Neural progenitor cell (in vitro differentiated cells): ENCODE results near the gene MAD1L1. TPM values are rescaled to one million over a fixed set of nuclear protein-coding genes. Genes with fewer than 3 reads are reported as not detected.

Source experiments
- DNase-seq: peaks from one replicate; pipeline ENCODE4 v3.0.0-alpha.2; 2016; ENCODE audit warnings: low spot score
- H2AFZ ChIP-seq: fragments of 200-600 bp; sonication (generic); replicated peaks from 2 replicates; pipeline ENCODE4 v1.6.1; 2016; ENCODE audit warnings: antibody characterized with exemption
- H3F3A ChIP-seq: fragments of 200-600 bp; sonication (generic); 2 replicates; pipeline ENCODE4 v1.6.1; 2016; ENCODE audit warnings: antibody characterized with exemption, low read depth
- H3K27ac ChIP-seq: fragments of 200-600 bp; sonication (generic); 2 replicates; pipeline ENCODE4 v1.5.1; 2016; ENCODE audit warnings: mild to moderate bottlenecking
- H3K27me3 ChIP-seq: fragments of 200-600 bp; sonication (generic); 2 replicates; pipeline ENCODE4 v1.6.1; 2016; ENCODE audit warnings: mild to moderate bottlenecking, moderate library complexity
- H3K36me3 ChIP-seq: fragments of 200-600 bp; sonication (generic); 2 replicates; pipeline ENCODE4 v1.5.1; 2016
- H3K4me1 ChIP-seq: fragments of 200-600 bp; sonication (generic); 2 replicates; pipeline ENCODE4 v1.6.1; 2016; ENCODE audit warnings: mixed run types
- H3K4me2 ChIP-seq: fragments of 200-600 bp; sonication (generic); 2 replicates; pipeline ENCODE4 v1.6.1; 2016
- H3K4me3 ChIP-seq: fragments of 200-600 bp; sonication (generic); 2 replicates; pipeline ENCODE4 v1.5.1; 2016
- H3K79me2 ChIP-seq: fragments of 200-600 bp; sonication (generic); 2 replicates; pipeline ENCODE4 v1.6.1; 2016; ENCODE audit warnings: low read depth
- H3K9ac ChIP-seq: fragments of 200-600 bp; sonication (generic); 2 replicates; pipeline ENCODE4 v1.6.1; 2016
- H3K9me3 ChIP-seq: fragments of 200-600 bp; sonication (generic); 2 replicates; pipeline ENCODE4 v1.5.1; 2016; ENCODE audit warnings: low read depth
- H4K20me1 ChIP-seq: fragments of 200-600 bp; sonication (generic); 2 replicates; pipeline ENCODE4 v1.6.1; 2016; ENCODE audit warnings: low read depth
- H3K27ac Mint-ChIP-seq: 3 replicates; pipeline ENCODE4 v1.8.0; 2021; ENCODE audit warnings: mixed read lengths
- H3K27me3 Mint-ChIP-seq: 2 replicates; pipeline ENCODE4 v1.8.0; 2022; ENCODE audit warnings: low read depth, mild to moderate bottlenecking, inconsistent platforms, moderate library complexity, mixed read lengths; ENCODE audit not compliant: insufficient read depth
- H3K36me3 Mint-ChIP-seq: 3 replicates; pipeline ENCODE4 v1.8.0; 2021; ENCODE audit warnings: mixed read lengths
- H3K4me1 Mint-ChIP-seq: 3 replicates; pipeline ENCODE4 v1.8.0; 2021; ENCODE audit warnings: mixed read lengths
- H3K4me3 Mint-ChIP-seq: 3 replicates; pipeline ENCODE4 v1.8.0; 2021; ENCODE audit warnings: mild to moderate bottlenecking, moderate library complexity, mixed read lengths
- H3K9me3 Mint-ChIP-seq: 3 replicates; pipeline ENCODE4 v1.8.0; 2020; ENCODE audit warnings: mixed read lengths
- CTCF ChIP-seq: fragments of 200-600 bp; sonication (generic); IDR thresholded peaks from 2 replicates; pipeline ENCODE4 v1.5.1; 2017; ENCODE audit warnings: antibody characterized with exemption, mild to moderate bottlenecking
- EZH2 ChIP-seq: fragments of 200-600 bp; sonication (generic); IDR thresholded peaks from 2 replicates; pipeline ENCODE4 v1.6.1; 2017; ENCODE audit warnings: antibody characterized with exemption, mild to moderate bottlenecking, moderate library complexity
- EZH2phosphoT487 ChIP-seq: fragments of 200-600 bp; sonication (generic); IDR thresholded peaks from 2 replicates; pipeline ENCODE4 v1.6.1; 2017; ENCODE audit warnings: antibody characterized with exemption
- total RNA-seq: library from RNA; depleted of rRNA; stranded (reverse); fragments of >200 nt; gene quantifications from 2 replicates; pipeline ENCODE4 v1.2.3, GENCODE V29; 2015; ENCODE audit warnings: low replicate concordance

Gene MAD1L1
- total RNA-seq, 1 donor from 2014 or later: 23.7 TPM

DNA sequence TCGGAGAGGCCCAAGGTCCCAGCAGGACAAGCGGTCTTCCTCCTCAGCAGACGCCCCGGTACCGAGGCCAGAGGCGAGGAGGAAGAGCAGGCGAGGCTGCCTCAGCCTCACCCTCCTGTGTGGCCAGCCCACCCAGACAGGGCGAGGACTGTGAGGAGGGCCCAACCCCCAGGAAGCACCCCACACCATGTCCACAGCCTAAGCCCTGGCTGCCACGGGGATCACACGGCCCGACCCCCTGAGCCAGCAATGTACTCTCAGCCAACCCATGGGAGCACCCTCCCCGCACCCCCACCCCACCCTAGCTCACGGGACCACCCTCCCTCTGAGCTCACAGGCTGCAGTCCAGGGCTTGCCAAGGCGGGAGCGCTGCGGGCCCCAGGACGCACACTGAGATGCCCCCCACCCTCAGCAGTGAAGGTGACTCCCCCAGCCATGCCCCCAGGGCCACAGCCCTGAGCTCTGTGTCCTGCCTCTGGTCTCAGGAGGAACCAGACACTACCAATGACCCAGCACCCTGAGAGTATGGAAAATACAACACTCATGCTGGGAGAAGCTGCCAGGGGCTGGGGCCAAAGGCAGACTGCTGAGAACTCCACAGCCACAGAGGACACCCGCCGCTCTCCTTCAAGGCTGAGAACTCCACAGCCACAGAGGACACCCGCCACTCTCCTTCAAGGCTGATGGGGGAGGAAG lies 93.6 kb downstream of the MAD1L1 start:
- H3K9me3 ChIP-seq: no peaks in the 10 kb centered on the region
- Mint-ChIP-seq H3K9me3 (no peaks in the 10 kb centered on the region), H3K4me3 (no peak overlapping the region), H3K27ac (peak overlapping the region; percentile 33), H3K36me3 (peaks cover 22% of the 10 kb centered on the region), H3K27me3 (peaks cover 2% of the 10 kb centered on the region), H3K4me1 (peaks cover 6% of the 10 kb centered on the region)
- no peaks in the 10 kb centered on the region for H3K36me3 ChIP-seq
- no peaks in the 10 kb centered on the region for H3K27me3 ChIP-seq
- no peak overlapping the region for H3K9ac ChIP-seq
- H3K79me2 ChIP-seq: no peaks in the 10 kb centered on the region
- no peaks in the 10 kb centered on the region for H3F3A ChIP-seq
- H3K4me2 ChIP-seq: no peak overlapping the region
- no peak overlapping the region for H2AFZ ChIP-seq
- H3K4me1 ChIP-seq: no peaks in the 10 kb centered on the region
- TF ChIP-seq EZH2: no peak
- TF ChIP-seq CTCF: no peak
- TF ChIP-seq EZH2phosphoT487: no peak
- no peak overlapping the region for H3K27ac ChIP-seq
- DNase-seq: no peak
- no peak overlapping the region for H3K4me3 ChIP-seq
- H4K20me1 ChIP-seq: peaks cover 7% of the 10 kb centered on the region

- H3K36me3 Mint-ChIP-seq: peaks cover 25% of the 10 kb centered on the region
- H3K79me2 ChIP-seq: no peaks in the 10 kb centered on the region
- peaks cover 2% of the 10 kb centered on the region for H3K27me3 Mint-ChIP-seq
- no peaks in the 10 kb centered on the region for H3F3A ChIP-seq
- H3K4me3 ChIP-seq: no peak overlapping the region
- no peak overlapping the region for H3K4me3 Mint-ChIP-seq
- H3K9me3 ChIP-seq: no peaks in the 10 kb centered on the region
- no peak overlapping the region for H3K27ac ChIP-seq
- H3K27ac Mint-ChIP-seq: peak overlapping the region; percentile 59
- no peaks in the 10 kb centered on the region for H3K36me3 ChIP-seq
- no peaks in the 10 kb centered on the region for H3K27me3 ChIP-seq
- no peaks in the 10 kb centered on the region for H3K4me1 ChIP-seq
- H3K9me3 Mint-ChIP-seq: no peaks in the 10 kb centered on the region
- H3K4me1 Mint-ChIP-seq: peaks cover 6% of the 10 kb centered on the region
- TF ChIP-seq EZH2 (no peak), EZH2phosphoT487 (no peak), CTCF (no peak)
- H3K4me2 ChIP-seq: no peak overlapping the region
- H3K9ac ChIP-seq: no peak overlapping the region
- no peak for DNase-seq
- H4K20me1 ChIP-seq: peaks cover 7% of the 10 kb centered on the region
- H2AFZ ChIP-seq: no peak overlapping the region
These were observed 94.5 kb downstream of the MAD1L1 start for GRCh38 chr7:2138146-2138765.

GRCh38 chr7:2134740-2135139 lies 98.0 kb downstream of the MAD1L1 start:
- Histone ChIP-seq H3K36me3 (no peaks in the 10 kb centered on the region), H3K27me3 (no peaks in the 10 kb centered on the region), H3K79me2 (no peaks in the 10 kb centered on the region), H3K9me3 (no peaks in the 10 kb centered on the region), H3K27ac (no peak overlapping the region), H3K4me3 (no peak overlapping the region), H4K20me1 (no peaks in the 10 kb centered on the region), H2AFZ (no peak overlapping the region), H3F3A (no peaks in the 10 kb centered on the region), H3K9ac (no peak overlapping the region), H3K4me1 (no peaks in the 10 kb centered on the region), H3K4me2 (no peak overlapping the region)
- Mint-ChIP-seq H3K9me3 (no peaks in the 10 kb centered on the region), H3K36me3 (peaks cover 32% of the 10 kb centered on the region), H3K27me3 (peaks cover 2% of the 10 kb centered on the region), H3K27ac (peak overlapping the region; percentile 25), H3K4me1 (peaks cover 10% of the 10 kb centered on the region), H3K4me3 (no peak overlapping the region)
- TF ChIP-seq EZH2: no peak
- TF ChIP-seq CTCF: no peak
- no peak for TF ChIP-seq EZH2phosphoT487
- no peak for DNase-seq
